ENCODE results near the gene PLCB2.

PLCB2 gene

GRCh38 chr15:40340740-40341400 lies 33.1 kb upstream of the PLCB2 start, which contains the start of gene CCDC9B:
Gene CCDC9B (minus strand): TSS chr15:40340939. CDS start chr15:40340819, 120 bp downstream.
- DNase-seq, result peak; percentile 46 to 96 (median 82)

DNA sequence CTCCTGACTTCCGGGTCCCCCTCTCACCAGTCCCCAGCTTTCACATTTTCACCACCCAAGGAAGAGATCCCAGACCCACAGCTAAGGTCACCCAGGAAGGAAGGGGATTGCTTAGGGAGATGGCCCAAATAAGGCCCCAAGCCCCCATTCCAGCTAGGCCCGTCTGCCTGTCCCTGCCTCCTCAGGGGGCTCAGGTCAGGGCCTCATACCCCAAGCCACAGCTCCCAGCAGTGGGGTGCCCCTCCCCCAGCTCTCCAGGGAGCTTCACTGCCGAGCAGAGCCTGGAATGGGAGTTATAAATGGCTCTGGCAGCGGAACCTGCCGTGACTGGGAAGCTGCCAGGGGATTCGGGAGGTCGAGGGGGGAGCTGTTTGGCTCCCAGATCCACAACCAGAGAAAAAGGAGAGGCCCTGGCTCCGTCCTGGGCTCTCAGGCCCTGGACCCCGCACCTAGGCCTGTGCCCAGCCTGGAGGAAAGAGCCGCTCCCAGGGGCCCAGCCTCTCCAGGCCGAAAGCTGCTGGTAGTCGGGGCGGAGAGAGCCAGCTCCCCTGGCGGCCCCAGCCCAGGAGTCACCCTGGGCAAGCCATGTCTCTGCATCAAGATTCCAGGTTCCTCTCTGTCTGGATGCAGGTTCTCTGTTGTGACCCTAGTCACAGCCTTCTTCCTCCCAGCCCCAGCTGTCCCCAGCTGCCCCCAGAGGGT lies 32.5 kb upstream of the PLCB2 start:
- peak in 47 of 56 donors; percentile 46 to 85 (median 67) for DNase-seq

- DNase-seq, result peak in 3 of 56 donors; percentile 39 to 53 (median 43)
Observed at GRCh38 chr15:40339621-40339945, 31.8 kb upstream of the PLCB2 start.

DNA sequence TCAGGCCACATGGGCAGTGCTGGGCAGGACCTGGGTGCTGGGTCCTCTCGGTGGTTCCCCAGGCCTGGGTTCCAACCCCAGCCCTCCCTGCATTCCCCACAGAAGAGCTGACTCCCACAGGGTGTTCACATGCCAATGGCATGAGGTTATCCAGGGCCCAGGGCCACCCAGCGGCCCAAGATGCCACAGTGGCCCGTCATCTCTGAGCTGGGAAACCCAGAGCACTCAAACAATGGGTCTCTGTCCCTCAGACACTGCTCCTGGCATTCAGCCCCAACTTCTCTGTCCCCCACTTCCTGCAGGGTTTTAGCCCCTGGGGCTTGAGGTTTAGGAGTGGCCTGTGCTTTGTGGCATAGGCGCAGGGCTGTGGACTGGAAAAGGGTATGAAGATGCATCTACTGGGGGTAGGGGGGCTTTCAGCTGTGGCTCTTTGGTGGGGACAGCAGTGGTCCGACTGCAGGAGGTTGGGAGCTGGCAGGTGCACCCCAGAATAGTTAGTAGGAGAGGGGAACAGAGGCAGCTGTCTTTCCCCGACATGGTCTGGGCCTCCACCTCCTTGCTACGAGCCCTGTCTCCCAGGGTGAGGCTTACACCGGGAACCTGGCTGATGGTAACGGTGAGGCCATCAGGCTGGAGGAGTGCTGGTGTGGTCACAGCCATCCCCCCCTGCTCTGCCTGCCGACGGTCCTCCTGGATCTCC lies 31.3 kb upstream of the PLCB2 start:
- peak in 47 of 56 donors; percentile 15 to 80 (median 59) for DNase-seq

DNA sequence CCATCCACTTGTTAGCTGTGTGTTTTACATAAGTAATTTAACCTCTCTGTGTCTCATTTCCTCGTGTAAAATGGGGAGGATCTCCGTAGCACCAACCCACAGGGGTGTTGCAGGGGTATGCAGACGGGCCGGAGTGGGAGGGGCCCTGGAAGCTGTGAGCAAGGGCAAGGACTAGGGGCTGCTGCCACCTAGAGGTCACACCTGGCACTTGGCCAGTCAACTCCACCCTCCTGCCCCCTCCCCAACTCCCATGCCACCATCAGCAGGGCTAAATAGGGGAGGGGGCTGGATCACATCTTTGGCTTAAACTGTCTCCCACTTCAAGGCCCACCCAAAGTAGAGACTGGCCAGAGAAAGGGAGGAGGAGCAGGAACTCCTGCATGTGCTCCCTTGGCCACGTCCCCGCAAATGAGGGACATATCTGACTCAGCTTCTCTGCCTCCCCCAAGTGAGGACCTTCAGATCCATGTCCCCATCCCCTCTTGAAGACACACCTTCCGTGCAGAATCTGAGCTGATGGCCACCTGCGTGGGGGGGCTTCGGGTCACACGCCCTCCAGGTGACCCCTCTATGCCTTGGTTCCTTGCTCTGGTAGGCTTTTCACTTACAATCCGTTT lies 30.4 kb upstream of the PLCB2 start:
- DNase-seq, result peak in 45 of 56 donors; percentile 13 to 77 (median 38)

- peak in 1 of 56 donors; percentile 20 for DNase-seq
Observed at GRCh38 chr15:40337597-40337996, 29.9 kb upstream of the PLCB2 start.

- DNase-seq, result peak in 3 of 56 donors; percentile 11 to 28 (median 15)
Observed at GRCh38 chr15:40336744-40337122, 29.0 kb upstream of the PLCB2 start.

- no peak for DNase-seq
Observed at GRCh38 chr15:40335938-40336743, 28.4 kb upstream of the PLCB2 start.

- DNase-seq, result peak in 1 of 56 donors; percentile 11
Observed at GRCh38 chr15:40334941-40335795, 27.4 kb upstream of the PLCB2 start.

GRCh38 chr15:40334541-40334940 lies 26.8 kb upstream of the PLCB2 start:
- no peak for DNase-seq

- peak in 29 of 56 donors; percentile 7 to 74 (median 25) for DNase-seq
Observed at GRCh38 chr15:40333922-40334492, 26.3 kb upstream of the PLCB2 start.

DNA sequence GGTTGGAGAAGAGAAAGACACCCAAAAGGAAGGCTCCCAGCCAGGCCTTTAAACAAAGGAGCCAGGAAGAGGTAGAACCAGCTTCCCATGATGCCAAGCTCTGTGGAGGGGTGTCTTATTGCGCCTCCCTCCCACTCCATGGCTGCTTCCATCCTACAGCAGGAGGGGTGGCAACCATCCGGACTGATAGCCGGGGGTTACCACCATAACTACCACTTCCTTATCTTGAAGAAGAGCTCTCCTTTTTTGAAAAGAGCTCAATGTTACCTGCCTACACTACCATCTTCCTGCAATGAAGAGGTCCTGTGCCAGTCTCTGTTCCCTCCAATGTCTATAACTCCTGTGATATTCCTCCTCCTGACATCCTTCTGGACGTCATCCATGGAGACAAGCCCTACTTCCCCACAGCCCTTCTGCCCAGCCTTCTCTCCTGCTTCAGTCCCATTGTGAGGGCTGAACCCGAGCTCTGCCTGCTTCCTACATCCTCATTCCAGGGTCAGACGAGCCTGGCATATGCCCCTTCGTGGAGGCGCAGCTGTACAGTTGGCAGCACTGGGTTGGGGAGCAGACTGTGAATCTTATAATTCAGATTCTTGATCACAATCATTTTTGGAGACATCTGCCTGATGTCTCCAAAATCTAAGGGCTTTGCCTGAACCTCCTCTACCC lies 24.5 kb upstream of the PLCB2 start:
- no peak for DNase-seq

DNA sequence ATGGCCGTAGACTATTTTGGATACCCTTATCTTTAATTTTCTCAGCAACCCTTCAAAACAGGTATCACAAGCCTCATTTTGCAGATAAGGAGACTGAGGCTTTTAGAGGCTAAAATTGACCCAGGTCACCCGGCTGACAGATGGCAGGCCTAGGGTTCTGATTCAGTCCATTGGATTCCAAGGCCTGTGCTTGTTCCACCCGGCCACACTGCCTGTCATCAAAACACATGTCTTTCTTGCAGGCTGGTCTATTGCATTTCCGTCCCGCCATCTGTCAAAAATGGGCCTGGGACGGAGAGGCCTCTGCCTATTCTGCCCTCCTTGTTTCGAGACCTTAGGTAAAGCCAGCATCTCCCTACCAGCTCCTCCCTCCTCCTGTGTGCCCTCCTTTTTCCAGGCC lies 23.9 kb upstream of the PLCB2 start:
- DNase-seq, result no peak

DNA sequence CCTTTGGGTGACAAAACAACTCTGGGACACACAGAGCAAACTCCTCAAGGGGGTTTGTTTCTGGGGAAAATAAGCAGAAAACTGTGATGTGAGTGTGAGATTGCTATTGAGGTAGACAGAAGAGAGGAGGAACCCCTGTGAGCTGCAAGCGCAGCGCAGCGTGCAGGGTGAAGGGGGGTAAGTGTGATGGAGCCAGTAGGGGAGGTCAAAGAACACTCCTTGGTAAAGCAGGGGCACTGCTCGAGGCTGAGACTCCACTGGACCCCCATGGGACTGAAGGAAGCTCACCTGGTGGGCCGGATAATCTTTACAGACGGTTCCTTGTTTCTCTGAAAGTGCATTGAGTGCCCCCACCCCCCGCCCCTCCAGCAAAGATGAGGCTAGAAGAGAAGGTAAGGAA lies 23.3 kb upstream of the PLCB2 start:
- DNase-seq, result no peak

DNA sequence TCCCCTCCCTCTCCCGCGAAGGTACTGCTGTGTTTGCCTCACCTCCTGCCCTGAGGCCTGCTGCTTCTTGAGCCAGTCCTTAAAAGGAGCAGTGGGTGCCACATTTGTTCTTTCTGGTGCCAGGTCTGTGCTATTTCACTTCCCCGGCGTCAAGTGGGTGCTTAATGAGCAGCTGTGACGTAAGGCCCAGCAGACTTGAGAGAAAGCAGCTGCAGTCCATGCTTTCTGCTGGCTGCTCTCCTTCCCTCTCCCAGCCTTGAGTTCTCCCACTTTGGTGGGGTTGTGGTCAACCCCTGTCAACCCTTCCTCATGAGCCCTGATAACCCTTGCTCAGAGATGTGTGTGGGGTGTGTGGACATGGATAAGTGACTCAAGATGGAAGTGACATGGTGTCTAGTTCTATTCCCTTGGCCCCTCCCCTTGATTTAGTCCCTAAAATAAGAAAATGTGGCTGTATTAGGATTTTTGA lies 22.7 kb upstream of the PLCB2 start:
- peak in 12 of 56 donors; percentile 8 to 46 (median 23) for DNase-seq

DNA sequence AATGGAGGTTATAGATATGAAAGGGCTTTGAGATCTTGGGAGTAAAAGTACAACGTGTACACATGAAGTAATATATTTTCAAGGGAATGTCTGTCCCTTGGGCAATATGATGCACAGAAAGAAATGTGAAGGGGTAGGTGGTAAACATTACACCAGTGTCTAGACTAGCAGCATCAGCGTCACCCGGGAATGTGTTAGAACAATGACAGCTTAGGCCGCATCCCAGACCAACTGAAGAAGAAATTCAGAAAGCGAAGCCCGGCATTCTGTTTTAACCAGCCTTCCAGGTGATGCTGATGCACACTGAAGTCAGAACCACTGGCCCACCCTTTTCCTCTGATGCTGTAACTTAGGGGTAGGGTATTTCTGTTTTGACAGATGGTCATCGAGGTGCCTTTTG lies 22.1 kb upstream of the PLCB2 start:
- DNase-seq, result no peak

DNA sequence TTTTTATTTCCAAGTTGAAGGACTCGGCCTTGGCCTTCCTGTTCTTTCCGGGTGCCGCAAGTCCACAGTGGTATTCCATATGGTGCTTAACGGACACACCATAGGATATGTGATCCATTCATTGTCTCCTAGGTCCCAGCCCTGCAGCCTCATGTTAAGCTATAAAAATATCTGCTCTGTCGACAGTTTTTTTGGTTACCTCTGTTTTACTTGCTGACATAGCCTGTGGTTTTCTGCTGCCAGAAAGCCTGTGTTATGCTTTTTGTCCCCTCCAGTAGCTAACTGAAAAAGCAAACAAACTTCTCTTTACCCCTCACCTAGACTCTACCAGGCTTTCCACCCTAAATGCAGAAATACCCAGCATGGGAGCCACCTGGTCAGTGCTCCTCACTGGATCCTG lies 21.0 kb upstream of the PLCB2 start:
- no peak for DNase-seq

GRCh38 chr15:40328176-40328575 lies 20.4 kb upstream of the PLCB2 start:
- DNase-seq, result no peak

DNA sequence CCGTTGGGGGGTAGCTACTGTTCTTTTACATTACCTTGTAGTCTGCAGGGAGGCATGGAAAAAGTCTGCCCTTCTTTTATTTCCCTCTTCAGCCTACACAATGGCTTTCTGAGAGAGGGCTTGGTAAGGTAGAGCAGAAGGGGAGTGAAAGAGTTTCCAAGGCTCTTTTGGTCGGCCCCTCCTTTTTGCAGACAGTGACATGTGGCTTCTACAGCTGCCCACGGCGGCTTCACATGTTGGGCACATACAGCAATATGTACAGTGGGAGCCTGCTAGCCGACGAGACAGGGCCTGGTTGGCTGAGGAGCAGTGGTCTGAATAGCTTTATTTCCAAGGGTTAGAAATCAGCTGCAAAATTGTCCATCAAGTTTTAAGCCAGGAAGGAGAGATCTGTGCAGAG lies 19.7 kb upstream of the PLCB2 start:
- DNase-seq, result no peak
